SK-N-SH (cell line): ENCODE data around the gene GNAT2. TPM values are rescaled to one million over a fixed set of nuclear protein-coding genes. Genes with fewer than 3 reads are reported as not detected.

Experiments used
- CTCF ChIA-PET: fragments of 300-600, 350-600 bp; formaldehyde crosslinking; extraction: SDS; loops from one replicate; lab custom pipeline; 2021; lab: Yijun Ruan, JAX
- POLR2A ChIA-PET: fragments of 350-600 bp; sonication (Branson Sonifier 250); formaldehyde crosslinking; extraction: SDS; loops from one replicate; lab custom pipeline; 2020; ENCODE audit warnings: antibody characterized with exemption, inconsistent platforms; lab: Yijun Ruan, JAX
- DNase-seq: peaks from one replicate; pipeline ENCODE4 v3.0.0; 2012
- H2AFZ ChIP-seq: fragments of 200-600 bp; sonication (generic); 2 replicates; pipeline ENCODE4 v1.8.1; 2016; ENCODE audit warnings: antibody characterized with exemption, mild to moderate bottlenecking, low read depth
- H3F3A ChIP-seq: fragments of 200-600 bp; sonication (generic); replicated peaks from 2 replicates; pipeline ENCODE3; 2016; ENCODE audit warnings: antibody characterized with exemption, mild to moderate bottlenecking; ENCODE audit not compliant: insufficient read depth
- H3K27ac ChIP-seq, 2 experiments: fragments of 200-500 bp in 1 of 2; fragments of 200-600 bp in 1 of 2; sonication (Bioruptor generic) in 1 of 2; sonication (generic), shearing (Covaris generic) in 1 of 2; 2 replicates each; pipeline versions ENCODE4 v1.5.1 to v1.6.1; 2014 to 2016; ENCODE audit warnings: low read depth in 2 of 2, inconsistent platforms in 1 of 2, low read length in 1 of 2, mild to moderate bottlenecking in 1 of 2, mixed read lengths in 1 of 2
- H3K27me3 ChIP-seq: fragments of 200-600 bp; sonication (generic), shearing (Covaris generic); 2 replicates; pipeline ENCODE4 v1.6.1; 2016; ENCODE audit warnings: mixed run types; ENCODE audit not compliant: insufficient read depth
- H3K36me3 ChIP-seq, 2 experiments: fragments of 200-500 bp in 1 of 2; fragments of 200-600 bp in 1 of 2; sonication (Bioruptor generic) in 1 of 2; sonication (generic) in 1 of 2; replicated peaks in 1 of 2; 2 replicates each; pipeline versions ENCODE3 to v1.5.1; 2014 to 2016; ENCODE audit warnings: low read length in 1 of 2, mild to moderate bottlenecking in 1 of 2; ENCODE audit not compliant: insufficient read depth in 2 of 2, control insufficient read depth in 1 of 2
- H3K4me1 ChIP-seq, 2 experiments: fragments of 200-500 bp in 1 of 2; fragments of 200-600 bp in 1 of 2; sonication (Bioruptor generic) in 1 of 2; sonication (generic), shearing (Covaris generic) in 1 of 2; 2 replicates each; pipeline versions ENCODE4 v1.5.1 to v1.6.1; 2014 to 2016; ENCODE audit warnings: low read depth in 1 of 2, low read length in 1 of 2, mixed run types in 1 of 2; ENCODE audit not compliant: insufficient read depth in 2 of 2, control insufficient read depth in 1 of 2
- H3K4me2 ChIP-seq: fragments of 200-600 bp; sonication (generic), shearing (Covaris generic); 2 replicates; pipeline ENCODE4 v1.6.1; 2017; ENCODE audit warnings: mixed run types
- H3K4me3 ChIP-seq, 2 experiments: fragments of 200-500 bp in 1 of 2; fragments of 200-600 bp in 1 of 2; sonication (Bioruptor generic) in 1 of 2; sonication (generic), shearing (Covaris generic) in 1 of 2; 2 replicates each; pipeline versions ENCODE4 v1.5.1 to v1.8.1; 2014 to 2016; ENCODE audit warnings: low read depth in 2 of 2, inconsistent platforms in 1 of 2, low read length in 1 of 2, mild to moderate bottlenecking in 1 of 2, mixed read lengths in 1 of 2, moderate library complexity in 1 of 2
- H3K79me2 ChIP-seq: fragments of 200-600 bp; sonication (generic); 2 replicates; pipeline ENCODE4 v1.8.1; 2017; ENCODE audit warnings: mild to moderate bottlenecking; ENCODE audit not compliant: insufficient read depth
- H3K9ac ChIP-seq: fragments of 200-600 bp; sonication (generic); 2 replicates; pipeline ENCODE4 v1.6.1; 2017; ENCODE audit warnings: mixed run types
- H3K9me2 ChIP-seq: fragments of 200-600 bp; sonication (generic); 2 replicates; pipeline ENCODE4 v1.6.1; 2017; ENCODE audit warnings: mixed run types
- H3K9me3 ChIP-seq: fragments of 200-600 bp; sonication (generic); 2 replicates; pipeline ENCODE4 v1.6.1; 2017; ENCODE audit warnings: mixed run types, mild to moderate bottlenecking, moderate library complexity
- H4K20me1 ChIP-seq: fragments of 200-600 bp; sonication (generic); 2 replicates; pipeline ENCODE4 v1.6.1; 2017; ENCODE audit warnings: mild to moderate bottlenecking, mixed run types; ENCODE audit not compliant: insufficient read depth
- CHD2 ChIP-seq: fragments of 150-350 bp; IDR thresholded peaks from 2 replicates; pipeline ENCODE4 v1.6.1; 2018; ENCODE audit warnings: low read length; ENCODE audit not compliant: partially characterized antibody
- ELF1 ChIP-seq: IDR thresholded peaks from 2 replicates; pipeline ENCODE4 v1.4.0; 2012
- EP300 ChIP-seq, 2 experiments: IDR thresholded peaks; 2 replicates each; pipeline versions ENCODE4 v1.4.0 to v1.6.1; 2012; ENCODE audit warnings: borderline replicate concordance in 1 of 2, low read depth in 1 of 2, low read length in 1 of 2
- FOSL2 ChIP-seq: IDR thresholded peaks from 2 replicates; pipeline ENCODE4 v1.4.0; 2012; ENCODE audit warnings: low read depth, mild to moderate bottlenecking, moderate library complexity, borderline replicate concordance
- GATA2 ChIP-seq: sonication (generic); formaldehyde crosslinking; IDR thresholded peaks from 2 replicates; pipeline ENCODE4 v1.5.0; 2020; ENCODE audit warnings: mild to moderate bottlenecking, missing genetic modification reagents
- MEF2A ChIP-seq: IDR thresholded peaks from 2 replicates; pipeline ENCODE4 v1.4.0; 2012; ENCODE audit warnings: low read depth, borderline replicate concordance
- NFIC ChIP-seq: IDR thresholded peaks from 2 replicates; pipeline ENCODE4 v1.4.0; 2012; ENCODE audit warnings: borderline replicate concordance
- NRF1 ChIP-seq: IDR thresholded peaks from 2 replicates; pipeline ENCODE4 v1.6.1; 2012; ENCODE audit warnings: low read depth, mild to moderate bottlenecking, low read length
- PBX3 ChIP-seq: IDR thresholded peaks from 2 replicates; pipeline ENCODE4; 2012
- POLR2AphosphoS5 ChIP-seq: IDR thresholded peaks from 2 replicates; pipeline ENCODE4 v1.6.1; 2012; ENCODE audit warnings: low read depth, low read length
- RCOR1 ChIP-seq: fragments of 150-350 bp; IDR thresholded peaks from 2 replicates; pipeline ENCODE4 v1.6.1; 2017; ENCODE audit warnings: antibody characterized with exemption, low read length
- RXRA ChIP-seq: IDR thresholded peaks from 2 replicates; pipeline ENCODE4 v1.4.0; 2012; ENCODE audit warnings: low read depth, mild to moderate bottlenecking, borderline replicate concordance
- SIN3A ChIP-seq: IDR thresholded peaks from 2 replicates; pipeline ENCODE4 v1.6.1; 2012; ENCODE audit warnings: low read depth, mild to moderate bottlenecking, low read length, moderate library complexity, borderline replicate concordance
- TCF12 ChIP-seq: IDR thresholded peaks from 2 replicates; pipeline ENCODE4 v1.4.0; 2012
- TEAD4 ChIP-seq: IDR thresholded peaks from 2 replicates; pipeline ENCODE4 v1.4.0; 2012; ENCODE audit warnings: mild to moderate bottlenecking, borderline replicate concordance; ENCODE audit not compliant: insufficient read depth
- USF2 ChIP-seq: fragments of 150-350 bp; IDR thresholded peaks from 2 replicates; pipeline ENCODE4 v1.6.1; 2017; ENCODE audit warnings: antibody characterized with exemption, low read length, low read depth, borderline replicate concordance
- WGBS: methylation state at CpG from one replicate; pipeline ENCODE4 v1.1.6; 2017; ENCODE audit warnings: low lambda C conversion rate; 5-methylcytosine and 5-hydroxymethylcytosine counted together
- polyA plus RNA-seq, 3 experiments: library from polyadenylated mRNA; depleted of rRNA; stranded (reverse); fragments of >200 nt; gene quantifications; 2 replicates each; pipeline ENCODE4 v1.2.3, GENCODE V29; 2012

Gene GNAT2
- polyA plus RNA-seq, 1 of the 3 experiments (the other 2 are of a cell fraction), result 0.16 TPM

GRCh38 chr1:109653306-109653705, 33.9 kb upstream of the GNAT2 start:
- no peaks in the 10 kb centered on the region for H3K79me2 ChIP-seq
- CTCF ChIA-PET, result interaction anchor here (1.1 to 11.4 kb wide), 4 partner anchors 15 to 163 kb away, joined by 4 to 297 read pairs (median 130); partner anchors contain the start of gene GPR61
- TF ChIP-seq PBX3 (peak; percentile 39; the same call in 1 of the 2 replicates), FOSL2 (peak; percentile 10; the same call in 1 of the 2 replicates), TCF12 (peak; percentile 25; the same call in 1 of the 2 replicates), ELF1 (no peak), NFIC (peak; percentile 37; the same call in 1 of the 2 replicates)
- TF ChIP-seq, all 33 proteins: peak for 4
- no peaks in the 10 kb centered on the region for H3K9me3 ChIP-seq
- no peaks in the 10 kb centered on the region for H3K9me2 ChIP-seq
- no peak overlapping the region for H2AFZ ChIP-seq
- no peaks in the 10 kb centered on the region for H4K20me1 ChIP-seq
- DNase-seq, result no peak
- no peak overlapping the region for H3K4me3 ChIP-seq
- 23% methylated on average over 2 of the region's 2 CpGs for WGBS
- H3K27me3 ChIP-seq, result no peaks in the 10 kb centered on the region
- no peak overlapping the region for H3K9ac ChIP-seq
- no peaks in the 10 kb centered on the region for H3K36me3 ChIP-seq
- peaks cover 15 to 30% of the 10 kb centered on the region in 2 experiments for H3K4me1 ChIP-seq
- H3F3A ChIP-seq, result no peaks in the 10 kb centered on the region
- H3K27ac ChIP-seq, result no peak overlapping the region
- H3K4me2 ChIP-seq, result peak overlapping the region; percentile 1; the same call in 1 of the 2 replicates
- POLR2A ChIA-PET, result no interaction called here

- no peak overlapping the region for H2AFZ ChIP-seq
- 74% methylated on average over 2 of the region's 2 CpGs for WGBS
- TF ChIP-seq NRF1 (no peak), NFIC (no peak), RXRA (no peak), USF2 (no peak), TEAD4 (no peak), MEF2A (no peak), SIN3A (no peak), POLR2AphosphoS5 (no peak), CHD2 (no peak), EP300 (IDR thresholded peaks at IDR 0.05; ENCODE audit: borderline replicate concordance in 1 of 2, low read depth in 1 of 2, low read length in 1 of 2) (no peak), TCF12 (no peak), ELF1 (no peak), GATA2 (no peak), RCOR1 (no peak)
- TF ChIP-seq, all 33 proteins: peak for 0
- H3K79me2 ChIP-seq, result no peaks in the 10 kb centered on the region
- POLR2A ChIA-PET, result no interaction called here
- no peaks in the 10 kb centered on the region for H3K27me3 ChIP-seq
- CTCF ChIA-PET, result interaction anchor here (1.1 to 11.4 kb wide), 4 partner anchors 14 to 162 kb away, joined by 4 to 297 read pairs (median 130); partner anchors contain the start of gene GPR61
- no peak overlapping the region for H3K4me3 ChIP-seq
- H3K27ac ChIP-seq, result no peak overlapping the region
- H3K9ac ChIP-seq, result no peak overlapping the region
- H3K4me2 ChIP-seq, result no peak overlapping the region
- H3F3A ChIP-seq, result no peaks in the 10 kb centered on the region
- H3K36me3 ChIP-seq, result no peaks in the 10 kb centered on the region
- no peak for DNase-seq
- H3K4me1 ChIP-seq, result peaks cover 15 to 30% of the 10 kb centered on the region in 2 experiments
- H4K20me1 ChIP-seq, result no peaks in the 10 kb centered on the region
- no peaks in the 10 kb centered on the region for H3K9me3 ChIP-seq
- H3K9me2 ChIP-seq, result no peaks in the 10 kb centered on the region
These were observed 33.0 kb upstream of the GNAT2 start for GRCh38 chr1:109652402-109652801.
